Activated T-cell treated with anti-CD3 and anti-CD28 coated beads, Interleukin-2, amount 50 U/mL, for 48 hours (primary cell): ENCODE data around the gene CLECL1.
A peak's percentile ranks its signal among the peaks of the same experiment; 100 is the strongest.
"Not testable (repeated sequence)": the region's sequence is repeated elsewhere in the genome, so short reads cannot be mapped to it uniquely, and the experiment has no call there.

Experiments
- DNase-seq, 2 experiments: peaks; one replicate each; pipeline ENCODE4 v3.0.0-alpha.2; 2020

The CLECL1 gene

DNA sequence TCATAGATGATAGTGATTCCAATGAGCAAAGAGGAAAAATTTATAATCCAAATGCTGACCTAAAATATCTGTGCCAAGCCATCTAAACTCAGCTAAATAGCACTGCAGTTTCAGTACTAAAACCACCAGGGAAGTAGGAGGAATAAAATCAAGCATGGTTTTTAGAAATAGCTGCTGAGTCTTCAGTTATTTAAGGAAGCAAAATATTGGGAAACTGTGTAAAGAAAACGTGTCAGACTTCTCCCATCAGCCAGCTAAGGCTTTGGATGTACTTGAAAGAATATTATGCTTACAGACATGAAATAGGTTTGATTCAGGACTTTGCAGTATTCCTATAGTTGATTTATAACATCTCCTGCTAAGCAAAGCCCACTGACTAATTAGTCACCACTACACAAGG is 38.7 kb downstream of the CLECL1 start:
- DNase-seq: no peak

DNA sequence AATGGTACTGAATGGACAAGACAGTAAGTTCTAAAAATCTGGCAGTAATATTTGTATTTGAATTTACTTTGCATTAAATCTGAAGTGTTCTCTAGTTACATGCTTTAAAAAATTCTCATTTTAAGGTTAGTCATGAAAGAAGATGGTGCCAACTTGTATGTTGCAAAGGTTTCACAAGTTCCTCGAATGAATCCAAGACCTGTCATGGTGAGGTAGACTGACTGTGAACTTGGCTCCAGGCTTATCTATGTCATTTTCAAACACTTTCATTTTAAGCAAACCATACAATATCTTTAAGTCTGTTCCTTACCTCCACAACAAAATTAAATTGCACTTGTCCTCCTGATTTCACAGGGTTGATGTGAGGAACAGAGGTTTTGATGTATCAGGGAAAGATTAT is 40.0 kb downstream of the CLECL1 start:
- DNase-seq: no peak

DNA sequence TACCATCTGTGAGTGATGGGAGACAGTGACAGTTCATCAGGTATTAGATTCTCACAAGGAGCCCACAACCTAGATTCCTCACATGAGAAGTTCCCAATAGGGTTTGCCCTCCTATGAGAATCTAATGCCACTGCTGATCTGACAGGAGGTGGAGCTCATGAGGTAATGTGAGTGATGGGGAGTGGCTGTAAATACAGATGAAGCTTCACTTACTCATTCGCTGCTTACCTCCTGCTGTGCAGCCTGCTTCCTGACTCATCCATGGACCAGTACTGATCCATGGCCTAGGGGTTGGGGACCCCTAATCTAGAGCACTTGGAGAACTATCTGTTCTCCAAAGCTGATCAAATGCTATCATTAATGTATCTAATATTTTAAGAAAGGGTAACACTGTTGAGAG is 45.7 kb downstream of the CLECL1 start:
- peak in 1 of 2 experiments; percentile 39 for DNase-seq

DNA sequence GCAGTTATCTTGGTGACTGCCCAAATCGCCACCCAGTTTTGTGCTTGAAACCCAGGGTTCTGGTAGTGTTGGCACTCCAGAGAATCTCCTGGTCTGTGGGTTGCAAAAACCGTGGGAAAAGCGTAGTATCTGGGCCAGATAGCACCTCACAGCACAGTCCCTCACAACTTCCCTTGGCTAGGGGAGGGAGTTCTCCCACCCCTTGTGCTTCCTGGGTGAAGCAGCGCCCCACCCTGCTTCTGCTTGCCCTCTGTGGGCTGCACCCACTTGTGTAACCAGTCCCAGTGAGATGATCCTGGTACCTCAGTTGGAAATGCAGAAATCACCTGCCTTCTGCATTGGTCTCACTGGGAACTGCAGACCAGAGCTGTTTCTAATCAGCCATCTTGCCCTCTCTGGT is 47.0 kb downstream of the CLECL1 start:
- DNase-seq: no peak

DNA sequence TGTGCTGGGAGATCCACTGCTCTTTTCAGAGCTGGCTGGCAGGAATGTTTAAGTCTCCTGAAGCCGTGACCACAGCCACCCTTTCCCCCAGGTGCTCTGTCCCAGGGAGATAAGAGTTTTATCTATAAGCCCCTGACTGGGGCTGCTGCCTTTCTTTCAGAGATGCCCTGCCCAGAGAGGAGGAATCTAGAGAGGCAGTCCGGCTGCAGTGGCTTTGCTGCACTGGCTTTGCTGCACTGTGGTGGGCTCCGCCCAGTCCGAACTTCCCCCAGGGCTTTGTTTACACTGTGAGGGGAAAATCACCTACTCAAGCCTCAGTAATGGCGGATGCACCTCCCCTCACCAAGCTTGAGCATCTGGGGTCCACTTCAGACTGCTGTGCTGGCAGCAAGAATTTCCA is 47.5 kb downstream of the CLECL1 start:
- DNase-seq: peak in 1 of 2 experiments; percentile 23

DNA sequence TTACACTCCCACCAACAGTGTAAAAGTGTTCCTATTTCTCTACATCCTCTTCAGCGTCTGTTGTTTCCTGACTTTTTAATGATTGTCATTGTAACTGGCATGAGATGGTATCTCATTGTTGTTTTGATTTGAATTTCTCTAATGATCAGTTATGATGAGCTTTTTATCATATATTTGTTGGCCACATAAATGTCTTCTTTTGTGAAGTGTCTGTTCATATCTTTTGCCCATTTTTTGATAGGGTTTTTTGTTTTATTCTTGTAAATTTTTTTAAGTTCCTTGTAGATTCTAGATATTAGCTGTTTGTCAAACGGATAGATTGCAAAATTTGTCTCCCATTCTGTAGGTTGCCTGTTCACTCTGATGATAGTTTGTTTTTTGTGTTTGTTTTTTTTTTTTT is 49.9 kb downstream of the CLECL1 start:
- not testable (repeated sequence) for DNase-seq

DNA sequence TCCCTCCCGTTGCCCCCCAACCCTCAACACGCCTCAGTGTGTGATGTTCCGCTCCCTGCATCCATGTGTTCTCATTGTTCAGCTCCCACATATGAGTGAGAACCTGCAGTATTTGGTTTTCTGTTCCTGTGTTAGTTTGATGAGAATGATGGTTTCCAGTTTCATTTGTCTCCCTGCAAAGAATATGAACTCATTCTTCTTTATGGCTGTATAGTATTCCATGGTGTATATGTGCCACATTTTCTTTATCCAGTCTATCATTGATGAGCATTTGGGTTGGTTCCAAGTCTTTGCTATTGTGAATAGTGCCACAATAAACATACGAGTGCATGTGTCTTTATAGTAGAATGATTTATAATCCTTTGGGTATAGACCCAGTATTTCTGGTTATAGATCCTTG is 50.4 kb downstream of the CLECL1 start:
- DNase-seq: not testable (repeated sequence)

DNA sequence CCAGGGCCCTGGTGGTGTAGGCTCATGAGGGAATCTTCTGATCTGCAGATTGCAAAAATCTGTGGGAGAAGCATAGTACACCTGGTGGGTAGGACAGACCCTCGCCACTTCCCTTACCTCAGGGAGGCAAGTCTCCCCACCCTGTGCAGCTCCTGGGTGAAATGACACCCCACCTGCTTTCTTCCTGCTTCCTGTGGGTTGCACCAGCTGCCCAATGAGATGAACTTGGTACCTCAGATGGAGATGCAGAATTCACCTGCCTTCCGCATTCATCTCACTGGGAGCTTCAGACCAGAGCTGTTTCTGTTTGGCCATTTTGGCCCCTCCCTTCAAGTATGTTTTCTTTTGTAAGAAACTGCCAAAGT is 58.7 kb downstream of the CLECL1 start:
- peak in 1 of 2 experiments; percentile 64 for DNase-seq

DNA sequence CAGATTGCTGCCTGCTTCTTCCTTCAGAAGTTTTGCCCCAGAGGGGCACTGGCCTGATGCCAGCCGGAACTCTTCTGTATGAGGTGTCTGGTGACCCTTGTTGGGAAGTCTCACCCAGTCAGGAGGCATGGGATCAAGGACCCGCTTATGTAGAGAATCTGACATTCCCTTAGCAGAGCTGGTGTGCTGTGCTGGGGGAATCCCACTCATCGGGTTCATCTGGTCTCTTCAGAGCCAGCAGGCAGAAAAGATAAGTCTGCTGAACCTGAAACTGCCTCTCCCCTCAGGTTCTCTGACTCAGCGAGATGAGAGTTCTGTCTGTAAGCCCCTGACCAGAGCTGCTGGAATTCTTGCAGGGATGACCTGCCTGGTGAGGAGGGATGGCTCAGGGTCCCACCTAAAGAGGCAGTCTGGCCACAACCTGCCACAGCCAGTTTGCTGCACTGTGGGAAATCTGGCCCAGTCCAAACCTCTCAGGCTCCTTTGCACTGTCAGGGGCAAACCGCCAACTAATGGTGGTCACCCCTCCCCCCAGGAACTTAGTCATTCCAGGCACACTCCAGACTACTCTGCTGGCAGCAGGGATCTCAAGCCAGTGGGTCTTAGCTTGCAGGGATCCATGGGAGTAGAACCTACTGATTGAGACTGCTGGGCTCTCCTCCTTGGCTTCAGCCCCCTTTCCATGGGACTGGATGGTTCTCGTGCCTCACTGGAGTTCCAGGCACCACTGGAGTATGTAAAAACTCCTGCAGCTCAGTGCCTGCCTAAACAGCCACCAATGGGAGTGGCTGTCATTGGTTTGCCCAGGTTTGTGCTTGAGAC is 59.3 kb downstream of the CLECL1 start:
- peak; percentile 85 to 86 for DNase-seq
